Measurements from ENCODE around the gene KRT14. TPM values are rescaled to one million over a fixed set of nuclear protein-coding genes. Genes with fewer than 3 reads are reported as not detected.
A peak's percentile ranks its signal among the peaks of the same experiment; 100 is the strongest.
"Not testable (repeated sequence)": the region's sequence is repeated elsewhere in the genome, so short reads cannot be mapped to it uniquely, and the experiment has no call there.

KRT14 gene
- total RNA-seq, 1 experiment from 2014 or later = not detected

DNA sequence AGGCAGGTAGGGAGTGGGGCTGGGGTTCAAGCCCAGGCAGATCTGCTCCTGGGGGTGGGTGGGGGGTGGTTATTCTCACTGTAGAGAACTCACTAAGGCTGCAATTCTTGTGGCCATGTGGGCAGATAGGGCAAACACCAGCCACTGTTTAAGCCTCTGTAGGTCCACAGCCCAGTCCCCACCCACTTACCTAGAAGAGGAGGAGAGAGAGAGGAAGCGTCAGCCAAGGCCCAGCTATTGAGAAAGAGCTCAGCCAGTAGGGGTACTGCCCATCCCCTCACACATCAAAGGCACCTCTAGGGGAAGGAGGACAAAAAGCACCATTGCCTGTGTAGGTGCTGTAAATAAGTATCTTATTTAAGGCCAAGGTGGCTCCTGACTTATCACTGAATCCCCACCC is 13.0 kb upstream of the KRT14 start:
- Histone ChIP-seq H3K36me3 (no peaks in the 10 kb centered on the region), H3K9me3 (replicated peaks) (no peaks in the 10 kb centered on the region), H3K27me3 (no peaks in the 10 kb centered on the region), H3K4me3 (no peak overlapping the region), H3K27ac (no peak overlapping the region), H3K4me1 (peaks cover 3% of the 10 kb centered on the region; the same call in 1 of the 2 replicates)
- no peak for DNase-seq

DNA sequence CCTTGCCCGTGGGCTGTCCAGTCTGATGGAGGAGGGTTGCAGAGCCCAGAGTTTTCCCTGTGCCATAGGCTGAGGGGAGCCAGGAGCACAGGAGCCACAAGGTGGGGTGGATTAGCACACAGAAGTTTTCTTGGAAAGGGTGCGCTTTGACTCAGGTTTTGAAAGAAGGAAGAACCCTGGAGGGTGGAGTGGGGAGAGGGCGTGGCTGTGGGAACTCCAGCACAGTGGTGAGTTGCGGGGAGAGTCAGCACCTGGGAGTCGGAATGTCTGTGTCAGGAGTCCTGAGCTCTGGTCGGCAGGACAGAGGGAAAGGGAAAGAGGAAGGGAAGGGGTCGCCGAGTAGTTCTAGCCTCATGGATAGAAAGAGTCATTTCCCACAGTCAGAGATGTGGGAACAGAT is 8.9 kb upstream of the KRT14 start:
- Histone ChIP-seq H3K4me1 (peaks cover 6% of the 10 kb centered on the region), H3K27me3 (no peaks in the 10 kb centered on the region), H3K36me3 (no peaks in the 10 kb centered on the region), H3K27ac (no peak overlapping the region), H3K4me3 (no peak overlapping the region), H3K9me3 (replicated peaks) (no peaks in the 10 kb centered on the region)
- no peak for DNase-seq

DNA sequence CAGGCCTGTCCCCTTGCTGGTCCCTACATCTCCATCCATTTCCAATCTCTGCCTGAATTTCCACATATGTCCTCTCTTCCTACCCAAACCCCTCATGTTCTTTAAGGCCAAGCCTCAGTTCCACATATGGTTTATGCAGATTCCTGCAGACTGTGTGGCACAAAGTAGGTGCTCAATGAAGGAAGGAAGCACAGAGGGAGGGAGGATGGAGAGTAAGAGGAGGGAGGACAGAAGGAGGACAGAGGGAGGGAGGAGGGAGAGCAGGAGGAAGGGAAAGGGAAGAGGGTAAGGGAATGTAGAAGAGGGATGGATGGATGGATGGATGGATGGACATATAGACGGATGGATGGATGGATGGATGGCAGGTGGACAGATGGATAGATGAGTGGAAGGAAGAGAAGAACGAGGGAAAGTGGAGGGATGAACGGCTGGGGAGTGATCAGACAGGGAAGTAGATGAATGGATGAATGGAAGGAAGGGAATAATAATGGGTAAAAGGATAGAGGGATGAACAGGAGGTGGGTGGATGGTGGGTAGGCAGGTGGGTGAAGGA is 7.7 kb upstream of the KRT14 start:
- Histone ChIP-seq H3K4me1 (peaks cover 6% of the 10 kb centered on the region), H3K27me3 (no peaks in the 10 kb centered on the region), H3K27ac (no peak overlapping the region)

DNA sequence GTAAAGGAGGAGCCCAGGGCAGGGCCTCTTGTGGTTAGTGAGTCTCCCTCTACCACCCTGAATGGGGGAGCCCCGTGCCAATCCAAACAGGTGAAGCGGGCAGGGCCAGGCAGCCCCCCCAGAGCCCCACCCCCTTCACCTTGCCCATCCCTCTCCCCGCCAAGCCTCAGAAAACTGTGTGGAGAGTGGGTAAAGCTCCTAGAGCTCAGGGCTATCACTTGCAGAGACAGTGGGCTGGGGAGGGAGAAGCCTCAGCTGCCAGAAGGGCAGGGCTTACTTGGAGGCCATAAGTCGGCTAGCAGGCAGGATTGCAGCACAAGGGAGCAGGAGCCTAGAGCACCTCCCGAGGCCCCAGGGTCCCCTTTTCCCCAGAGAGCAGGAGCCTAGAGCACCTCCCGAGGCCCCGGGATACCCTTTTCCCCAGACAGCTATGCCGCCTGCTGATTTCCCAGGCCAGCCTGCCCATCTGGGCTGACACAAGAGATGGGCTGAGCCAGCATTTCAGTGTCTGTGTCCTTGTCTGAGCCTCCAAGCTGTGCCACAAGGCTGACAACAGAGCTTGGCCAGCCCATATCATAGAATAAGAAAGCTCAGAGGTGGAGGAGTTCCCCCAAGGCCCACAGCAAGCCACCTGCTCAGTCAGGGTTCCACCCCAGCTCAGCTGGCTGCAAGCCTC is 6.7 kb upstream of the KRT14 start:
- H3K4me3 ChIP-seq = no peak overlapping the region
- peaks cover 6% of the 10 kb centered on the region for H3K4me1 ChIP-seq
- H3K9me3 ChIP-seq (replicated peaks) = no peaks in the 10 kb centered on the region
- H3K36me3 ChIP-seq = no peaks in the 10 kb centered on the region
- H3K27ac ChIP-seq = no peak overlapping the region
- H3K27me3 ChIP-seq = no peaks in the 10 kb centered on the region
- DNase-seq = peak in 1 of 2 experiments; percentile 55

More for the DNA sequence above, 7.7 kb upstream of the KRT14 start:
- Histone ChIP-seq H3K4me3 (no peak overlapping the region), H3K36me3 (no peaks in the 10 kb centered on the region), H3K9me3 (replicated peaks) (no peaks in the 10 kb centered on the region)
- no peak for DNase-seq

DNA sequence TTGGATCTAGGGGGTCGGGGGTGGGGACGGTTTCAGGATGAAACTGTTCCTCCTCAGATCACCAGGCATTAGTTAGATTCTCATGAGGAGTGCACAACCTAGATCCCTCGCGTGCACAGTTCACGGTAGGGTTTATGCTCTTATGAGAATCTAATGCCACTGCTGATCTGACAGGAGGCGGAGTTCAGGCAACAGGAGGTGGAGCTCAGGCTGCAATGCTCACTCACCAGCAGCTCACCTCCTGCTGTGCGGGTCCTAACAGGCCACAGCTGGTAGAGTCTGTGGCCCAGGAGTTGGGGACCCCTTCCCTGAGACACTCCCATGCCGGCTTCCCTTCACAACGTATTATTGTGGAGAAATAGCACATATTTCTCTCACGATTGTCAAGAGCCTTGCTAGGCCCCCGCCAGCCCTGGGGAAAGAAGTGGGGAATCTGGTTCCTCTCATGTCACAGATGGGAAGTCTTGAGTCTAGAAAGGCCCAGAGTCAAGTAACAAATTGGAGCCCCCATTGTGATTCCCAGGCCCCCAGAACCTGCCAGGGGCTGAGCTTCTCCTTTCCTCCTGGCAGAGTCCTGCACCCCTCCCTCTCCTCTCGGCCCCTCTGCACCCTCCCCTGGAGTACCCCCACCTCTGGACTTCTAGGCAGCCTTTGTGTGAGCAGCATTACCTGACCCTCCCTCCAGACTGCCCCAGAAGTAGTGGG is 6.1 kb upstream of the KRT14 start:
- Histone ChIP-seq H3K36me3 (no peaks in the 10 kb centered on the region), H3K4me1 (peaks cover 6% of the 10 kb centered on the region), H3K27ac (no peak overlapping the region), H3K4me3 (no peak overlapping the region), H3K9me3 (replicated peaks) (no peaks in the 10 kb centered on the region), H3K27me3 (no peaks in the 10 kb centered on the region)
- DNase-seq = peak in 1 of 2 experiments; percentile 22

DNA sequence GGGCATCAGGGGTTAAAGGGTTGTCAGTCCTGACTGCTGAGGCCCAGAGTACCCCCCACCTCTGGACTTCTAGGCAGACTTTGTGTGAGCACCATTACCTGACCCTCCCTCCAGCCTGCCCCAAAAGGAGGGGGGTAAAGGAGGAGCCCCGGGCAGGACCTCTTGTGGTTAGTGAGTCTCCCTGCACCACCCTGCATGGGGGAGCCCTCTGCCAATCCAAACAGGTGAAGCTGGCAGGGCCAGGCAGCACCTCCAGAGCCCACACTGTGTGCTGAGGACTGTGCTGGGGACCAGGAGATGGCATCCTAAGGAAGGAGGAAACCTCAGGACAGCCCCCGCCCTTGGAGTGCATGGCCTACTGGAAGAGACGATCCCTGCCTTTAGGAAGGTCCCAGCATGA is 2.6 kb upstream of the KRT14 start:
- no peak for DNase-seq
- Histone ChIP-seq H3K4me3 (no peak overlapping the region), H3K27ac (no peak overlapping the region), H3K36me3 (no peaks in the 10 kb centered on the region), H3K27me3 (no peaks in the 10 kb centered on the region), H3K4me1 (peaks cover 6% of the 10 kb centered on the region), H3K9me3 (replicated peaks) (no peaks in the 10 kb centered on the region)

DNA sequence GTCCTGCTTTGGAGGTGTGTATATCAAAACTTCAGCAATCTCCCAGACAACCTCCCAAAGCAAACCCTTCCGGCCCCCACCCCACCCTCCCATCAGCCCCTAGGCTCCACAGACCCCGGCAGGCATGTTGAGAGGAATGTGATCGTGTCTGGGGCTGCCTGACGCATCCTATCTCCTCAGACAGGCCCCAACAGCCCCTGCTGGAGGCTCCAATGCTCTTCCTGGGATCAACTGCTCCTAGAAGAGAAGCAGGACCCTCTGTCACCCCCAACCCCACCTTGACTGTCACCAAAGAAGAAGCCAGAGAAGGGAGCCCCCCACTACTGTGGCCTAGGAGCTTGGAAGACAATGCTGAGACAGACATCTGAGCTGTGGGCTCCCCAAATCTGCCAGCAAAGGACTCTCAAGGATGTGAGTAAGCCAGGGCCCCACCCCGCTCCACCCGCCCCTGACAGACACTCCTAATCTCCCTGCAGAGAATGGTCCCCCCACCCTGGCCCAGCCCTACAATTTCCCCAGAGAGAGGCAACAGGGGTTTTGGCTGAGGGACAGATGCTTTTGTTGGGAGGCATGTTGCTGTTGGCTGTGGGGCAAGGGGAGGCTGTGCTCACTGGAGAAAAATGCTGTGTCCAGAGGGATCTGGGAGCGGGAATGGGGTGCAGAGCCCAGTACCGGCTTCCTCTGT is 1.6 kb upstream of the KRT14 start:
- no peak overlapping the region for H3K27ac ChIP-seq
- no peaks in the 10 kb centered on the region for H3K9me3 ChIP-seq (replicated peaks)
- H3K4me3 ChIP-seq = no peak overlapping the region
- no peaks in the 10 kb centered on the region for H3K36me3 ChIP-seq
- H3K4me1 ChIP-seq = no peaks in the 10 kb centered on the region
- DNase-seq = no peak
- H3K27me3 ChIP-seq = no peaks in the 10 kb centered on the region

DNA sequence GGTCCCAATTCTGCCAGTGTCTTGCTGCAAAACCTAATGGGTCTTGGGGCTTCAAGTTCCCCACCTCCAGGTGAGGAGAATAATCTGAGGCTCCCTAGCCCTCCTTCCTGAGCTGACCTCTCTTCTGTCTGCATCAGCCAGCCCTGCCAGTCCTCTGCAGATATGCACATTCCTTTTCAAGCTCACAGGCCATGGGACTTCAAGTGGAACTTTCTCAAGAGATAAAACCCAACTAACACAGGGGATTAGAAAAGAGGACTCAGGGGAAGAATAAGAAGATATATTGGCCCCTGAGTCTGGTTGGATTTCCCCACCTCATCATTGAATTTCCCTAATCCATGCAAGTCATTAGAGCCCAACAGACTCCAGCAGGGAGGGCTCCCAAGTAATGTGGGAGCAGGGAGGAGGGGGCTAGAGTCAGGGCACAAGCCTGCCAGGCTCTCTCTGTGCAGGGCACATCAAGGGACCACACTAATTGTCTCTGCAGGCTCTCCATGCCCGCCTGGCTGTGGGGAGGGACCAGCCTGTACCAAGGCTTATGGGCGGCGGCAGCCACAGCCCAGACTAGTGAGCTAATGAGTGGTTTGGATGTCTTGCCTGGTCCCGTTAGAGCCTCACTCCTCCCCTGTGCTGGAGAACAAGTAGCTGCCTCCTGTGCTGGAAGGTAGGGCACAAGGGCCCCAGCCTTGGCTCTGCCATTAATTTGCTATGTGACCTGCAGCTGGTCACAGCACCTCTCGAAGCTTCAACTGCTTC is 1.2 kb downstream of the KRT14 start:
- H3K27me3 ChIP-seq = no peaks in the 10 kb centered on the region

DNA sequence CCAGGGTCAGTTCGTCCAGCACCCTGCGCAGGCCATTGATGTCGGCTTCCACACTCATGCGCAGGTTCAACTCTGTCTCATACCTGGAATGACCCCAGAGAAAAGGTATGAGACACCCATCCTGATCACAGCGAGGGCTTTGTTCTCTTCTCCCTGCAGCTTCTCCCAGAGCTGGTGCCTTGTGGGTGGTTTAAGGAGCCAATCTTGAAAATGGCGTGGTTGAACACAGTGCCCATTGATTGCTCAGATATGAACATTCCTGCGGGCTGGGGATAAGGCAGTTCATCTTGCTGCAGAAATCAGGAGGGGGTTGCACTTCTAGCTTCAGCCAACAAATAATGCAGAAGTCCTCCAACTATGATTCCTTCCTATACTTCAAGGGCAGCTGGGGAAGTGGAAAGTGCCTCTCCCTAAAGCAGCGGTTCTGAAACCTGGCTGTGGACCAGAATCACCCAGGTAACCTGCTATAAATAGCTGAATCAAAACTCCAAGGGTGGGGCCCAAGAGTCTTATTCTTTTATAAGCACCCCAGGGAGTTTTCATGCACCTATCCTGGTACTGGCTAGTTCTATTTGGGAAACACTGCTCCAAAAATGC is 2.3 kb downstream of the KRT14 start:
- not testable (repeated sequence) for H3K4me3 ChIP-seq; H3K27ac ChIP-seq; H3K4me1 ChIP-seq; H3K36me3 ChIP-seq; H3K27me3 ChIP-seq; DNase-seq; H3K9me3 ChIP-seq (replicated peaks)

More for the DNA sequence above, 1.2 kb downstream of the KRT14 start:
- H3K4me3 ChIP-seq = no peak overlapping the region
- no peaks in the 10 kb centered on the region for H3K9me3 ChIP-seq (replicated peaks)
- H3K27ac ChIP-seq = no peak overlapping the region
- no peak for DNase-seq
- no peaks in the 10 kb centered on the region for H3K4me1 ChIP-seq
- no peaks in the 10 kb centered on the region for H3K36me3 ChIP-seq

DNA sequence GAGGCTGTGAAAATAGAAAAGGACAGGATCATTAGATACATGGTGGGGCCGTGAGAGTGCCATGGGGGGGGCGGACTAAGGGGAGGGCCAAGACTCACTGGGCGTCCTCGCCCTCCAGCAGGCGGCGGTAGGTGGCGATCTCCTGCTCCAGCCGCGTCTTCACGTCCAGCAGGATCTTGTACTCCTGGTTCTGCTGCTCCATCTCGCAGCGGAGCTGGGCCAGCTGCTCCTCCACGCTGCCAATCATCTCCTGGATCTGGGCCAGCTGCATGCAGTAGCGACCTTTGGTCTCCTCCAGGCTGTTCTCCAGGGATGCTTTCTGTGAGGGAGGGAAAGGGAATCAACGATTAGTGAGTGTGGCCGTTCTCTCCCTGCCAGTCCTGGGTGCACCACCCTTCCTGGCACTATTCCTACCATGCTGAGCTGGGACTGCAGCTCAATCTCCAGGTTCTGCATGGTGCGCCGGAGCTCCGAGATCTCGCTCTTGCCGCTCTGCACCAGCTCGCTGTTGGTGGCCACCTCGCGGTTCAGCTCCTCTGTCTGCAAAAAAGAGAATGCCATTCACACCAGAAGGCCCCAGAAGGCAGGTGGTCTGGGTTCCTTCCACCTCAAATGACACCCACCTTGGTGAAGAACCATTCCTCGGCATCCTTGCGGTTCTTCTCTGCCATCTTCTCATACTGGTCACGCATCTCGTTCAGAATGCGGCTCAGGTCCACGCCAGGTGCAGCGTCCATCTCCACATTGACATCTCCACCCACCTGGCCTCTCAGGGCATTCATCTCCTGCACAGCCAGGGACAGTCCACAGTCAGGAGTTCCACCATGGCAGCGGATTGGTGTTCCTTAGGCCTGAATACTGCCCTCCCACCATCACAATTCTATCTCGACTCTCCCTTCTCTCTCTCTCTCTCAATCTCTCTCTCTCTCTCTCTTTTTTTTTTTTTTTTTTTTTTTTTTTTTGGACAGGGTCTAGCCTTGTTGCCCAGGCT is 3.3 kb downstream of the KRT14 start:
- no peak for DNase-seq
- H3K4me3 ChIP-seq = no peak overlapping the region
- H3K27ac ChIP-seq = no peak overlapping the region
- H3K36me3 ChIP-seq = no peaks in the 10 kb centered on the region
- H3K4me1 ChIP-seq = peaks cover 2% of the 10 kb centered on the region; the same call in 1 of the 2 replicates
- no peaks in the 10 kb centered on the region for H3K9me3 ChIP-seq (replicated peaks)
- no peaks in the 10 kb centered on the region for H3K27me3 ChIP-seq

DNA sequence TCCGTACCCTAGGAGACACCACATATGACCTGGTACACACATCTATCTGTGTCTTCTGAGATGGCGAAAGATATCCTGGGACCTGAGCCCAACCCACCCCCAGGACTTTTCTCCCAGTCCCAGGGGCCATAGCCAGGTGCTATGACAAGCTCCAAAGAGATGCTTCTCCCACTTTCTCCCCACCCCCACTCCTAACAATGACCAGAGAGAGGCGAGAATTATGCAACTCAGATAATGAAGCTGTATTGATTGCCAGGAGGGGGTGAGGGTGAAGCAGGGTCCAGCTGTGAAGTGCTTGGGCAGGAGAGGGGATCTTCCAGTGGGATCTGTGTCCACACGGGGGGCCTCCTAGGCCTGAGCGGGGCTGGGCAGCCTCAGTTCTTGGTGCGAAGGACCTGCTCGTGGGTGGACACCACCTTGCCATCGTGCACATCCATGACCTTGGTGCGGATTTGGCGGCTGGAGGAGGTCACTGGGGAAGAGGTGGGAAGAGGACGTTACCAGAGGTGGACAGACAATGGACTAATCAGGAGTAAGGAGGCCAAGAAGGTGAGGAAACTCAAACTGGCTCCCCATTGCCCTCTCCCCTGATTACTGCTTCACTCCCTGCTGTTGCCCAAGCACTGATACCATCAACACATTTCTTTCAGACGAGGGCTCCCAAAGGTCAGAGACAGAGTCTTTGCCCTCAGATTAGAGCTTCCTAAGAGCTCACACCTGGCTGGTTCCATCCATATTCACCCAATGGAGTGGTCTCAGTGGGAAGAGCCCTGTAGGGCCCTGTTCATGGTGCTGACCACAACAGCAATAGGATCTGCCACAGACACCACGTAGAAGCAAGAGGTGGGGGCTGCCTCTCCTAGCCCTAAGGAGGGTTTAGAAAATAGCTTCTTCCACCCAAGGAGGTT is 4.4 kb downstream of the KRT14 start:
- H3K27ac ChIP-seq; H3K9me3 ChIP-seq (replicated peaks); H3K4me3 ChIP-seq; H3K27me3 ChIP-seq; DNase-seq; H3K36me3 ChIP-seq; H3K4me1 ChIP-seq: not testable (repeated sequence)

DNA sequence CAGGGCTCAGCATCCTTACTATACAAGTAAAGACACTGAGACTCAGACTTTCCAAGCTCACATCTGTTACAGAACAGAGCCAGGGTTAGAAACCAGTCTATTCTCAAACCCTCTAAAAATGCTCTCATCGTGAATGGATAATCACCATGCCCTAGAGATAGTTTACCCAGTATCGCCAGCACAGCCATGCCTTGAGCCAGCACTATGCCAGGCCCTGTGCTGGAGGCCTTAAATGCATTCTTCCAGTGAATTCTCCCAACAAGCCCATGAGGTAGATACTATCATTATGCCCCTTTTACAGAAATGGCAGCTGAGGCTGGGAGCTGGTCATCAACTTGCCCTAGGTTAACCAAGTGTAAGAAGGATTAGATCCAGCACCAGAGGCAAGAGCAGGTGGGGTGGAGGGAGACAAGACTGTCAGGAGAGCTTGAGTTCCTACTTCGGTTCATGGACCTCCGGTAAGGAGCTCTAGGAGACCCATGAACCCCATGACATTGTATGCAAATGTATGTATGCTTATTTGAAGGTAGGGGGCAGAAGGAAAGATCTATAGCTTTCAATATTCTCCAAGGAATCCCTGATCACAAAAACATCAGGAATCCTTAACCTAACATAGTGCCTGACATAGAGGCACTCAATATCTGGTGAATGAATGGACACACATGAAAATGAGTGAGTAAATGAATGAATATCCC is 5.2 kb downstream of the KRT14 start:
- Histone ChIP-seq H3K27me3 (no peaks in the 10 kb centered on the region), H3K4me3 (no peak overlapping the region), H3K4me1 (peaks cover 2% of the 10 kb centered on the region; the same call in 1 of the 2 replicates), H3K9me3 (replicated peaks) (no peaks in the 10 kb centered on the region), H3K27ac (no peak overlapping the region), H3K36me3 (no peaks in the 10 kb centered on the region)
- DNase-seq = no peak
